Endothelial cell of umbilical vein (primary cell): ENCODE data around the gene MSL3B.

Experiments
- BruUV-seq: library from RNA; stranded (reverse); fragments of 400-500 nt; replicated peaks from 2 replicates; lab custom pipeline; 2021; lab: Mats Ljungman, UMichigan
- CTCF ChIA-PET: fragments of 300-600, 350-600 bp; sonication (Branson Sonifier 250); formaldehyde crosslinking; loops from one replicate; lab custom pipeline; 2021; ENCODE audit warnings: antibody characterized with exemption, inconsistent platforms; lab: Charles Lee
- POLR2A ChIA-PET: fragments of 300-600, 350-600 bp; sonication (Branson Sonifier 250); formaldehyde crosslinking; loops from one replicate; lab custom pipeline; 2021; ENCODE audit warnings: antibody characterized with exemption, inconsistent platforms; lab: Charles Lee
- DNase-seq: peaks from one replicate; pipeline ENCODE4 v3.0.0-alpha.2; 2011; ENCODE audit warnings: low read depth, low spot score
- FAIRE-seq: peaks from 2 replicates; lab custom pipeline; 2011; peaks lifted over from hg19 to GRCh38; lab: Jason Lieb, UNC
- H2AFZ ChIP-seq: 2 replicates; pipeline ENCODE4 v1.6.0; 2012; ENCODE audit warnings: low read depth, low read length, control low read depth, inconsistent platforms
- H3K27ac ChIP-seq: 2 replicates; pipeline ENCODE4 v1.5.1; 2011; ENCODE audit warnings: low read depth, mild to moderate bottlenecking, control low read depth, low read length, moderate library complexity; ENCODE audit not compliant: insufficient read depth
- H3K27me3 ChIP-seq, 2 experiments: 2 replicates each; pipeline versions ENCODE4 v1.6.0 to v1.6.1; 2011; ENCODE audit warnings: low read length in 2 of 2, mixed read lengths in 1 of 2; ENCODE audit not compliant: control insufficient read depth in 2 of 2, insufficient read depth in 2 of 2
- H3K36me3 ChIP-seq, 2 experiments: 2 replicates in 1 of 2; 3 replicates in 1 of 2; pipeline ENCODE4 v1.5.1; 2011; ENCODE audit warnings: low read length in 2 of 2, mild to moderate bottlenecking in 1 of 2, moderate library complexity in 1 of 2; ENCODE audit not compliant: control insufficient read depth in 2 of 2, insufficient read depth in 2 of 2; ENCODE audit errors: extremely low read depth in 1 of 2
- H3K4me1 ChIP-seq: 3 replicates; pipeline ENCODE4 v1.5.1; 2011; ENCODE audit warnings: mild to moderate bottlenecking, low read length; ENCODE audit not compliant: control insufficient read depth, insufficient read depth; ENCODE audit errors: extremely low read depth
- H3K4me2 ChIP-seq: 2 replicates; pipeline ENCODE4 v1.6.1; 2011; ENCODE audit warnings: low read length, control low read depth, mixed read lengths; ENCODE audit not compliant: insufficient read depth
- H3K4me3 ChIP-seq, 3 experiments: fragments of 200-600 bp in 1 of 3; sonication (generic), shearing (Covaris generic) in 1 of 3; replicated peaks in 1 of 3; 2 replicates each; pipeline ENCODE4 v1.5.1; 2011 to 2016; ENCODE audit warnings: control low read depth in 3 of 3, low read length in 3 of 3, mild to moderate bottlenecking in 2 of 3, inconsistent platforms in 1 of 3, low read depth in 1 of 3, moderate library complexity in 1 of 3; ENCODE audit not compliant: insufficient read depth in 1 of 3
- H3K79me2 ChIP-seq: 2 replicates; pipeline ENCODE4 v1.6.0; 2012; ENCODE audit warnings: low read length, inconsistent platforms; ENCODE audit not compliant: control insufficient read depth, insufficient read depth
- H3K9ac ChIP-seq: replicated peaks from 2 replicates; pipeline ENCODE3; 2011; ENCODE audit warnings: low read length, control low read depth; ENCODE audit not compliant: insufficient read depth; ENCODE audit errors: extremely low read depth
- H3K9me1 ChIP-seq: replicated peaks from 3 replicates; pipeline ENCODE4 v1.6.0; 2011; ENCODE audit warnings: mild to moderate bottlenecking, low read length; ENCODE audit not compliant: control insufficient read depth, insufficient read depth; ENCODE audit errors: extremely low read depth
- H3K9me3 ChIP-seq: replicated peaks from 2 replicates; pipeline ENCODE4 v1.5.1; 2012; ENCODE audit warnings: low read length, inconsistent platforms; ENCODE audit not compliant: control insufficient read depth, insufficient read depth
- H4K20me1 ChIP-seq: replicated peaks from 2 replicates; pipeline ENCODE3; 2011; ENCODE audit warnings: mild to moderate bottlenecking, low read length; ENCODE audit not compliant: control insufficient read depth, insufficient read depth; ENCODE audit errors: extremely low read depth
- EZH2 ChIP-seq: IDR thresholded peaks from 2 replicates; pipeline ENCODE4 v1.6.1; 2012; ENCODE audit warnings: borderline replicate concordance, low read depth, mild to moderate bottlenecking, moderate library complexity, low read length, inconsistent platforms; ENCODE audit not compliant: severe bottlenecking
- FOS ChIP-seq: IDR thresholded peaks from 2 replicates; pipeline ENCODE4 v1.6.1; 2011; ENCODE audit warnings: mild to moderate bottlenecking, low read length, moderate library complexity, borderline replicate concordance; ENCODE audit not compliant: insufficient read depth
- MAX ChIP-seq: IDR thresholded peaks from 2 replicates; pipeline ENCODE4 v1.6.1; 2011; ENCODE audit not compliant: insufficient read depth, insufficient read length
- POLR2AphosphoS5 ChIP-seq: IDR thresholded peaks from 2 replicates; pipeline ENCODE4 v1.6.1; 2012; ENCODE audit warnings: low read depth, mild to moderate bottlenecking, control low read depth, low read length, moderate library complexity; ENCODE audit not compliant: insufficient read depth
- dilution Hi-C: fragments of 300-500 bp; cut with MboI; formaldehyde crosslinking; loops from one replicate; pipeline ENCODE4 v1.15.0; 2019; ENCODE audit warnings: low sequenced_read_pairs; ENCODE audit not compliant: extremely low pct_ligation_motif_present
- intact Hi-C: fragments of 100-400 bp; cut with micrococcal nuclease; formaldehyde crosslinking; loops from one replicate; pipeline ENCODE4 v1.10.0; 2022

Gene MSL3B

GRCh38 chr2:233847248-233847898 is 20.8 kb downstream of the MSL3B start:
- DNase-seq (no peak), FAIRE-seq (no peak)
- no peak for TF ChIP-seq EZH2
- no peak for TF ChIP-seq FOS
- TF ChIP-seq MAX = no peak
- Histone ChIP-seq H3K36me3 (peaks cover 4 to 42% of the 10 kb centered on the region in 2 experiments), H3K9me3 (no peaks in the 10 kb centered on the region), H3K27ac (no peak overlapping the region), H4K20me1 (no peaks in the 10 kb centered on the region), H3K9ac (no peak overlapping the region), H3K4me3 (no peak overlapping the region), H3K4me1 (peaks cover 10% of the 10 kb centered on the region), H3K4me2 (no peak overlapping the region), H3K79me2 (peaks cover 86% of the 10 kb centered on the region), H3K9me1 (no peaks in the 10 kb centered on the region), H2AFZ (no peak overlapping the region), H3K27me3 (no peaks in the 10 kb centered on the region)
- CTCF ChIA-PET = no interaction called here
- intact Hi-C loops = no loop called here
- dilution Hi-C loops = no loop called here
- no TSS peak for BruUV-seq
- POLR2A ChIA-PET = no interaction called here

- dilution Hi-C loops = no loop called here
- H3K9me1 ChIP-seq = no peaks in the 10 kb centered on the region
- ChIA-PET CTCF (no interaction called here), POLR2A (no interaction called here)
- no peak for DNase-seq
- H2AFZ ChIP-seq = no peak overlapping the region
- no peak overlapping the region for H3K27ac ChIP-seq
- peaks cover 2% of the 10 kb centered on the region for H3K4me1 ChIP-seq
- no peak overlapping the region for H3K9ac ChIP-seq
- H3K4me3 ChIP-seq = no peak overlapping the region
- H3K79me2 ChIP-seq = peaks cover 86% of the 10 kb centered on the region
- intact Hi-C loops = no loop called here
- no peak for FAIRE-seq
- no peak for TF ChIP-seq POLR2AphosphoS5
- TF ChIP-seq MAX = no peak
- H3K4me2 ChIP-seq = no peak overlapping the region
- no TSS peak for BruUV-seq
- no peaks in the 10 kb centered on the region for H3K9me3 ChIP-seq
- no peaks in the 10 kb centered on the region for H3K27me3 ChIP-seq
- peaks cover 4 to 46% of the 10 kb centered on the region in 2 experiments for H3K36me3 ChIP-seq
- no peaks in the 10 kb centered on the region for H4K20me1 ChIP-seq
These were observed 21.6 kb downstream of the MSL3B start for GRCh38 chr2:233846387-233847247.
